Cardiac muscle cell (in vitro differentiated cells and primary cell): ENCODE data around the gene KANK2. TPM values are rescaled to one million over a fixed set of nuclear protein-coding genes. Genes with fewer than 3 reads are reported as not detected.
"Not testable (repeated sequence)": the region's sequence is repeated elsewhere in the genome, so short reads cannot be mapped to it uniquely, and the experiment has no call there.

Experiments used
- DNase-seq, 2 donors: peaks; one replicate each; pipeline versions ENCODE4 v3.0.0 to v3.0.0-alpha.2; 2010 to 2017; ENCODE audit warnings: low read depth in 1 of 2, low spot score in 1 of 2
- H3K27ac ChIP-seq: fragments of 200-600 bp; sonication (generic); 2 replicates; pipeline ENCODE4 v1.5.1; 2016
- H3K27me3 ChIP-seq: fragments of 200-600 bp; sonication (generic); 2 replicates; pipeline ENCODE4 v1.6.0; 2016; ENCODE audit warnings: control low read depth
- H3K36me3 ChIP-seq: fragments of 200-600 bp; sonication (generic); 2 replicates; pipeline ENCODE4 v1.5.1; 2016; ENCODE audit warnings: control low read depth
- H3K4me1 ChIP-seq: fragments of 200-600 bp; sonication (generic); 2 replicates; pipeline ENCODE4 v1.8.1; 2017; ENCODE audit warnings: low read depth, mild to moderate bottlenecking, mixed run types
- H3K4me3 ChIP-seq: fragments of 200-600 bp; sonication (generic); 2 replicates; pipeline ENCODE4 v1.5.1; 2016; ENCODE audit warnings: mild to moderate bottlenecking
- H3K9me3 ChIP-seq: fragments of 200-600 bp; sonication (generic); 2 replicates; pipeline ENCODE4 v1.5.1; 2017; ENCODE audit warnings: low read depth, mild to moderate bottlenecking, control low read depth
- polyA plus RNA-seq: library from polyadenylated mRNA; unstranded; fragments of >200 nt; fragmentation: Nextera tagmentation; extraction: Ambion mirVana; gene quantifications from 2 replicates; pipeline ENCODE4 v1.2.1, GENCODE V29; 2016
- total RNA-seq: library from RNA; depleted of rRNA; stranded (reverse); fragments of >200 nt; gene quantifications from 2 replicates; pipeline ENCODE4 v1.2.3, GENCODE V29; 2016
- TF ChIP-seq, protein P1 (sequence below): IDR thresholded peaks from 2 replicates; pipeline ENCODE4 v1.5.1; 2012; ENCODE audit warnings: low read depth, mild to moderate bottlenecking, low read length

The KANK2 gene
- total and polyA plus RNA-seq, 2 experiments from 2014 or later, result 38.9 to 106 TPM

DNA sequence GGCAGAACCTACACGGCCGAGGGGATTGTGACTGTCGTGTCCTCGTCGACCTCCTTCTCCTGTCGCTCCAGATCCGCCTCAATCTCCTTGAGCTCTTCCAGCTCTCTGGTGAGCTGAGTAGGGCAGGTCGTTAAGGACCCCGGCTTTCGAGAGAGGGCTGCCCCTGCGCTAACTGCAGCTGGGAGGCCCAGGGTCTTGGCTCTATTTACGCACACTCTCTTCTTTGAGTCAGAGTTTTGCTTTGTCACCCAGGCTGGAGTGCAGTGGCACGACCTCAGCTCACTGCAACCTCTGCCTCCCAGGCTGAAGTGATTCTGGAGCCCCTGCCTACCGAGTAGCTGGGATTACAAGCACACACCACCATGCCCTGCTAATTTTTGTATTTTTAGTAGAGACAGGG lies 49.3 kb downstream of the KANK2 start:
- Histone ChIP-seq H3K27me3 (no peaks in the 10 kb centered on the region), H3K4me1 (peaks cover 7% of the 10 kb centered on the region)
- TF ChIP-seq, protein P1, sequence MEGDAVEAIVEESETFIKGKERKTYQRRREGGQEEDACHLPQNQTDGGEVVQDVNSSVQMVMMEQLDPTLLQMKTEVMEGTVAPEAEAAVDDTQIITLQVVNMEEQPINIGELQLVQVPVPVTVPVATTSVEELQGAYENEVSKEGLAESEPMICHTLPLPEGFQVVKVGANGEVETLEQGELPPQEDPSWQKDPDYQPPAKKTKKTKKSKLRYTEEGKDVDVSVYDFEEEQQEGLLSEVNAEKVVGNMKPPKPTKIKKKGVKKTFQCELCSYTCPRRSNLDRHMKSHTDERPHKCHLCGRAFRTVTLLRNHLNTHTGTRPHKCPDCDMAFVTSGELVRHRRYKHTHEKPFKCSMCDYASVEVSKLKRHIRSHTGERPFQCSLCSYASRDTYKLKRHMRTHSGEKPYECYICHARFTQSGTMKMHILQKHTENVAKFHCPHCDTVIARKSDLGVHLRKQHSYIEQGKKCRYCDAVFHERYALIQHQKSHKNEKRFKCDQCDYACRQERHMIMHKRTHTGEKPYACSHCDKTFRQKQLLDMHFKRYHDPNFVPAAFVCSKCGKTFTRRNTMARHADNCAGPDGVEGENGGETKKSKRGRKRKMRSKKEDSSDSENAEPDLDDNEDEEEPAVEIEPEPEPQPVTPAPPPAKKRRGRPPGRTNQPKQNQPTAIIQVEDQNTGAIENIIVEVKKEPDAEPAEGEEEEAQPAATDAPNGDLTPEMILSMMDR, result no peak

DNA sequence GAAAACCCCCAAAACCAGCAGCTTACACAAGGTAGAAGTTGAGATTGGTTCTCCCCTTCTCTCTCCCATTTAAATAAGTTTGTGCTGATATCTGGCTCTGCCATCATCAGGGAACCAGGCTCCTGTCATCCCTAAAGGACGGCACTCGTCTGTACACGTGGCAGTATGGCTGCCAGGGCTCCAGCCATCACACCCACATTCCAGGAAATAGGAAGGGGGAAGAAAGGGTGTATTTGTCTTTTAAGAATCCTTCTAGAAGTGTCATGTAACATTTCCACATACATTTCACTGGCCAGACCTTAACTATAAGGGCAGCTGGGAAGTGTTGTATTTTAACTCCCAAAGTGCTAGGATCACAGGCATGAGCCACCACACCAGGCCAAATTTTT lies 51.8 kb downstream of the KANK2 start:
- Histone ChIP-seq H3K36me3 (no peaks in the 10 kb centered on the region), H3K27me3 (no peaks in the 10 kb centered on the region), H3K4me1 (peaks cover 18% of the 10 kb centered on the region), H3K27ac (no peak overlapping the region), H3K9me3 (no peaks in the 10 kb centered on the region), H3K4me3 (no peak overlapping the region)
- TF ChIP-seq, protein P1, result no peak
- no peak for DNase-seq

More for the DNA sequence above, 49.3 kb downstream of the KANK2 start:
- H3K9me3 ChIP-seq, result no peaks in the 10 kb centered on the region
- no peaks in the 10 kb centered on the region for H3K36me3 ChIP-seq
- peak overlapping the region; percentile 87 for H3K27ac ChIP-seq
- DNase-seq, result no peak
- H3K4me3 ChIP-seq, result no peak overlapping the region

DNA sequence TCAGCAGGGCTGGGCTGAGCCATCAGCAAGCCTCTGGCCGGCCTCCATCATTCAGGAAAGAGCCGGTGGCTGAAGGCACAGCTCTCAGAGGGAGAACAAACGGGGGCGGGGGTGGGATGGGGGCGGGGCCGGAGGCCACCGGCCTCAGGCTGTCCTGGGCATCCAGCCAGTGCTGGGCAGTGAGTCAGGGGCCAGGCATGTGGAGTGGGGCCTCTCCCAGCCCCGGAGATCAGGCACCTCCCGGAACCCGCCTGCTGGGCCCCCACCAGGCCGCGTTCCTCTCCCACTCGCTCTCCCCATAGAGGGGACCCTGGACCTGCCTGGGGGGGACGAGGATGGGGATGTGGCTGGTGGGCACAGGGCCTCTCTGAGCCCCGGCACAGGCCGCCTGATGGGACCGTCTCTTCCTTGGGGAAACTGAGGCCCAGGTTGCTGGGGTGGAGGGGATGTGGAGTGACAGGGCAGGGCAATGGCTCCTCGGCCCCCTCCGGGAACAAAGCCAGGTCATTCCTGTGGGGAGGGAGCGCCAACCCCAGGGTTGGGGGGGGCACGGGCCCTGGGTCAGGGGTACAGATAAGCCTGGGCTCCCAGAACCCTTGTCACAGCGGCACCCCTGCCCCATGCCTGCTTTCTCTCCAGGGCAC lies 54.7 kb downstream of the KANK2 start:
- no peak overlapping the region for H3K4me3 ChIP-seq
- TF ChIP-seq, protein P1, result no peak
- peaks cover 22% of the 10 kb centered on the region for H3K4me1 ChIP-seq
- H3K27me3 ChIP-seq, result no peaks in the 10 kb centered on the region
- DNase-seq, result peak; percentile 86 to 98
- H3K27ac ChIP-seq, result peak overlapping the region; percentile 90
- H3K9me3 ChIP-seq, result no peaks in the 10 kb centered on the region
- H3K36me3 ChIP-seq, result no peaks in the 10 kb centered on the region

DNA sequence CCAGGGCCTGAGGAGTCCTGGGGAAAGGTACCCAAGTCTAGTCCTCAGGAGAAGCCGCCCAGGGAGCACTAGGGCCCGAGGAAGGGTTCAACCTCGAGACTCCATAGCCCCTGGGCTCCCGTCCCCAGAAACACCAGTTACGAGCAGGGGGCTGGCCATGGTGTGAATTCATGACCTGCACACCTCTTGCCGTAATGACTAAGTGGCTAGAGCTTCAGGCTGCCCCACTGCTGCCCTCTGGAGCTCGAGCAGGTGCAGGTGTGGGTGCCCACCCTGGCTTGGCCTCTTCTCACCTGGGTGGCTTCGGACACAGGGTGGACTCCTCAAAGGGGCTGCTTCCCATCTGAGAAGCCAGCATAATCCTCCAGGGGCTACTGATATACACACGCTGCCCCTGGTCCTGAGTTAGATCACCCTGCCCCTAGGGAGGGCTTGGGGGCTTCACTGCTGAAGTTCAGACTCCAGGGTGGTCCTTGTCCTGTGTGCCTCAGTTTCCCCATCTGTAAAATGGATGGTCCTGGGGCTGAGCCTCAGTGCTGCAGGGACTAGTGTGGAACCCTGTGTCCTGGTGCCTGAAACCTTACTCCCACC lies 55.3 kb downstream of the KANK2 start:
- Histone ChIP-seq H3K4me3 (no peak overlapping the region), H3K4me1 (peaks cover 22% of the 10 kb centered on the region), H3K9me3 (no peaks in the 10 kb centered on the region), H3K36me3 (no peaks in the 10 kb centered on the region), H3K27ac (no peak overlapping the region), H3K27me3 (no peaks in the 10 kb centered on the region)
- TF ChIP-seq, protein P1, result no peak
- no peak for DNase-seq

DNA sequence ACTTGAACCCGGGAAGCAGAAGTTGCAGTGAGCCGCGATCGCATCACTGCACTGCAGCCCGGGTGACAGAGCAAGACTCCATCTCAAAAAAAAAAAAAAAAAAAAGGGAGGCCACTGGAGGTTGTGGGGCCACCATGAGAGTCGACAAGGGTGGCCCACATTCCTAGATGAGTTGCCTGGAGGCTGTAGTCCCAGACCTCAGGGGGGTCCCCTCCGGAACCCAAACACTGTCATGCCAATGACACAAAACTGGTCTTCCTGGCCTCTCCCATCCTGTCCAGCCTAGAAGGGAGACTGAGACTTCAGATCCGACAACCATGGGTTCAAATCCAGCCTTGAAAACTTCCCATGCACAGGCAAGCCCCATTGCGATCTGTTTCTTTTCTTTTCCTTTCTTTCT lies 56.4 kb downstream of the KANK2 start:
- Histone ChIP-seq H3K4me1 (peaks cover 22% of the 10 kb centered on the region), H3K27me3 (no peaks in the 10 kb centered on the region), H3K9me3 (no peaks in the 10 kb centered on the region), H3K27ac (no peak overlapping the region), H3K36me3 (no peaks in the 10 kb centered on the region), H3K4me3 (no peak overlapping the region)
- DNase-seq, result no peak
- TF ChIP-seq, protein P1, result no peak

DNA sequence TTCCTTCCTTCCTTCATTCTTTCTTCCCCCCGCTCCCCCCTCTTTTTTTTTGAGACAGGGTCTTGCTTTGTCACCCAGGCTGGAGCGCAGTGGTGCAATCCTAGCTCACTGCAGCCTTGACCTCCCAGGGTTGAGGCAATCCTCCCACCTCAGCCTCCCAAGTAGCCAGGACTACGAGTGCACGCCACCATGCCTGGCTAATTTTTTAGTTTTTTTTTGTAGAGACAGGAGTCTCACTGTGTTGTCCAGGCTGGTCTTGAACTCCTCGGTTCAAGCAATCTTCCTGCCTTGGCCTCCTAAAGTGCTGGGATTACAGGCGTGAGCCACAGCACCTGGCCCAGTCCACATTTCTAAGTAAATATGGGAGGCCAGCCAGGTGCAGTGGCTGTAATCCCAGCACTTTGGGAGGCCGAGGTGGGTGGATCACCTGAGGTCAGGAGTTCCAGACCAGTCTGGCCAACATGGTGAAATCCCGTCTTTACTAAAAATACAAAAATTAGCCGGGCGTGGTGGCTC lies 57.3 kb downstream of the KANK2 start:
- DNase-seq, H3K9me3 ChIP-seq, H3K27ac ChIP-seq, H3K36me3 ChIP-seq, H3K4me3 ChIP-seq, H3K27me3 ChIP-seq: not testable (repeated sequence)
- H3K4me1 ChIP-seq, result peaks cover 22% of the 10 kb centered on the region
